ENCODE data around the gene PARP12.

Gene PARP12

GRCh38 chr7:140033036-140033435 is 29.7 kb downstream of the PARP12 start:
- no peak for DNase-seq (ENCODE audit: low spot score)
- in situ Hi-C loops (cut with MboI; ENCODE audit: low pct_unique_long_range_greater_than_20kb, low sequenced_read_pairs, unreplicated experiment): no loop called here
- TF ChIP-seq, protein P1, sequence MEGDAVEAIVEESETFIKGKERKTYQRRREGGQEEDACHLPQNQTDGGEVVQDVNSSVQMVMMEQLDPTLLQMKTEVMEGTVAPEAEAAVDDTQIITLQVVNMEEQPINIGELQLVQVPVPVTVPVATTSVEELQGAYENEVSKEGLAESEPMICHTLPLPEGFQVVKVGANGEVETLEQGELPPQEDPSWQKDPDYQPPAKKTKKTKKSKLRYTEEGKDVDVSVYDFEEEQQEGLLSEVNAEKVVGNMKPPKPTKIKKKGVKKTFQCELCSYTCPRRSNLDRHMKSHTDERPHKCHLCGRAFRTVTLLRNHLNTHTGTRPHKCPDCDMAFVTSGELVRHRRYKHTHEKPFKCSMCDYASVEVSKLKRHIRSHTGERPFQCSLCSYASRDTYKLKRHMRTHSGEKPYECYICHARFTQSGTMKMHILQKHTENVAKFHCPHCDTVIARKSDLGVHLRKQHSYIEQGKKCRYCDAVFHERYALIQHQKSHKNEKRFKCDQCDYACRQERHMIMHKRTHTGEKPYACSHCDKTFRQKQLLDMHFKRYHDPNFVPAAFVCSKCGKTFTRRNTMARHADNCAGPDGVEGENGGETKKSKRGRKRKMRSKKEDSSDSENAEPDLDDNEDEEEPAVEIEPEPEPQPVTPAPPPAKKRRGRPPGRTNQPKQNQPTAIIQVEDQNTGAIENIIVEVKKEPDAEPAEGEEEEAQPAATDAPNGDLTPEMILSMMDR (IDR thresholded peaks at IDR 0.05; ENCODE audit: extremely low read depth, insufficient read depth, missing control alignments): no peak

DNA sequence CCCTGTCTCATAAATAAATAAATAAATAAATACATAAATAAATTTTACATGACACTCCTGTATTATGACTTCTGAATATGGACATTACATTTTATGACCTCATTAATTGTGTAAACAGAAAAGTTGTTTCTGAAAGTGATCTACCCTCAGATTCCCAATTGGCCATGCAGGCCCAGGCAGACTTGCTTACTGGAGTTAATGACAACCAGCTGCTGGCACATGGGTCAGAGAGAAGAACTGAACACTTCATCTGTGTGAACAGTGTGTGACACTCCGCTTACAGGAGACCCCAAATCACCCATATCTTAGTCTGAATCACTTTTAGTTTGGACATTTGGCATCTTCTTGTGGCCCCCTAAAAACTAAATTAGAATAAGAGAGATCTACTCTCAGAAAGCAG is 31.4 kb downstream of the PARP12 start:
- TF ChIP-seq, protein P1 (IDR thresholded peaks at IDR 0.05; ENCODE audit: extremely low read depth, insufficient read depth, missing control alignments): no peak
- DNase-seq (ENCODE audit: low spot score): no peak
- in situ Hi-C loops (cut with MboI; ENCODE audit: low pct_unique_long_range_greater_than_20kb, low sequenced_read_pairs, unreplicated experiment): no loop called here

- TF ChIP-seq, protein P1 (IDR thresholded peaks at IDR 0.05; ENCODE audit: extremely low read depth, insufficient read depth, missing control alignments): no peak
- in situ Hi-C loops (cut with MboI; ENCODE audit: low pct_unique_long_range_greater_than_20kb, low sequenced_read_pairs, unreplicated experiment): no loop called here
- DNase-seq (ENCODE audit: low spot score): no peak
Measured at GRCh38 chr7:140029072-140029471, 33.7 kb downstream of the PARP12 start.

- no peak for DNase-seq (ENCODE audit: low spot score)
- in situ Hi-C loops (cut with MboI; ENCODE audit: low pct_unique_long_range_greater_than_20kb, low sequenced_read_pairs, unreplicated experiment): no loop called here
- TF ChIP-seq, protein P1 (IDR thresholded peaks at IDR 0.05; ENCODE audit: extremely low read depth, insufficient read depth, missing control alignments): no peak
Measured at GRCh38 chr7:140028311-140028710, 34.4 kb downstream of the PARP12 start.

DNA sequence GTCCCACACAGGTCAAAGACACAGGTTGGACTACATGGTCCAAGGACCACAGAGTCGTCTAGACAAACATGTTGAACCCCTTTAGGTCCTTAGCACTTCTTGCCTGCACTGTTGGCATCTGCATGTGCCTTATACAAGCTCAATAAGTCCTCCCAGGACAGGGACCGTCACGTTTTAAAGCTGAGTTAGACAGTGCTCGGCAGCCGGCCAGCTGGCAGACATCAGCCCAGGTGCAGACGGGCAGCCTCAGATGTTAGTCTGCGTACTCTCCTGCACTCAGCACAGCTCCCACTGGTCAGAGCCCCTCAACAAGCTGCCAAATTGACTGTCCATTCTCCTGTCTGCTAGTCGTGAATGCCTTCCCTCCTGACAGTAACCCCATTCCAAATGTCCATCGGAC is 34.9 kb downstream of the PARP12 start:
- in situ Hi-C loops (cut with MboI; ENCODE audit: low pct_unique_long_range_greater_than_20kb, low sequenced_read_pairs, unreplicated experiment): no loop called here
- DNase-seq (ENCODE audit: low spot score): no peak
- TF ChIP-seq, protein P1 (IDR thresholded peaks at IDR 0.05; ENCODE audit: extremely low read depth, insufficient read depth, missing control alignments): no peak

GRCh38 chr7:140026935-140027334 is 35.8 kb downstream of the PARP12 start:
- no peak for DNase-seq (ENCODE audit: low spot score)
- TF ChIP-seq, protein P1 (IDR thresholded peaks at IDR 0.05; ENCODE audit: extremely low read depth, insufficient read depth, missing control alignments): no peak
- in situ Hi-C loops (cut with MboI; ENCODE audit: low pct_unique_long_range_greater_than_20kb, low sequenced_read_pairs, unreplicated experiment): no loop called here
